HepG2 (cell line): ENCODE data around the gene ITSN2. TPM values are rescaled to one million over a fixed set of nuclear protein-coding genes. Genes with fewer than 3 reads are reported as not detected.

Experiments
- CEBPG ChIP-seq: IDR thresholded peaks from 2 replicates; pipeline ENCODE4 v1.6.1; 2016
- CHD2 ChIP-seq: IDR thresholded peaks from 2 replicates; pipeline ENCODE4 v1.6.1; 2011; ENCODE audit warnings: low read depth, low read length, improper control_type of control experiment
- FOXK1 ChIP-seq: sonication (generic); formaldehyde crosslinking; IDR thresholded peaks from 2 replicates; pipeline ENCODE4 v1.4.0; 2020; ENCODE audit warnings: low read depth, missing genetic modification reagents, borderline replicate concordance
- HMG20B ChIP-seq: conservative IDR thresholded peaks from 2 replicates; pipeline ENCODE4 v1.6.1; 2016; ENCODE audit warnings: missing genetic modification reagents, missing compliant biosample characterization
- IRF9 ChIP-seq: sonication (generic); formaldehyde crosslinking; IDR thresholded peaks from 2 replicates; pipeline ENCODE4 v1.8.0; 2022; ENCODE audit warnings: missing genetic modification reagents, mild to moderate bottlenecking, borderline replicate concordance
- KDM1A ChIP-seq: IDR thresholded peaks from 2 replicates; pipeline ENCODE4 v1.6.1; 2016; ENCODE audit warnings: missing compliant biosample characterization
- KDM6A ChIP-seq: IDR thresholded peaks from 2 replicates; pipeline ENCODE4 v1.6.1; 2016; ENCODE audit warnings: low read depth
- KLF12 ChIP-seq: sonication (generic); formaldehyde crosslinking; IDR thresholded peaks from 2 replicates; pipeline ENCODE4 v1.4.0; 2020; ENCODE audit warnings: missing genetic modification reagents, borderline replicate concordance
- MYNN ChIP-seq: sonication (generic); formaldehyde crosslinking; IDR thresholded peaks from 2 replicates; pipeline ENCODE4 v1.4.0; 2020; ENCODE audit warnings: mild to moderate bottlenecking, low read depth, missing genetic modification reagents
- NCOA2 ChIP-seq: sonication (generic); formaldehyde crosslinking; IDR thresholded peaks from 2 replicates; pipeline ENCODE4 v1.8.0; 2022; ENCODE audit warnings: inconsistent platforms
- NFE2L1 ChIP-seq: sonication (generic); formaldehyde crosslinking; IDR thresholded peaks from 2 replicates; pipeline ENCODE4 v1.4.0; 2020; ENCODE audit warnings: missing genetic modification reagents, mild to moderate bottlenecking, borderline replicate concordance
- POLR2A ChIP-seq, 2 experiments: IDR thresholded peaks; 2 replicates each; pipeline ENCODE4 v1.6.1; 2011; ENCODE audit warnings: low read depth in 2 of 2, low read length in 2 of 2, mild to moderate bottlenecking in 1 of 2, moderate library complexity in 1 of 2; ENCODE audit not compliant: insufficient read depth in 1 of 2
- SCMH1 ChIP-seq: sonication (generic); formaldehyde crosslinking; IDR thresholded peaks from 2 replicates; pipeline ENCODE4 v1.9.0; 2021; ENCODE audit warnings: missing genetic modification reagents, mild to moderate bottlenecking, borderline replicate concordance
- SKI ChIP-seq: fragments of 450-650 bp; IDR thresholded peaks from one replicate; pipeline ENCODE4 v1.6.1; 2018; ENCODE audit warnings: mild to moderate bottlenecking; ENCODE audit not compliant: partially characterized antibody
- SNAI1 ChIP-seq: sonication (generic); formaldehyde crosslinking; IDR thresholded peaks from 2 replicates; pipeline ENCODE4 v1.5.0; 2020; ENCODE audit warnings: mild to moderate bottlenecking, missing genetic modification reagents, borderline replicate concordance
- ZBTB42 ChIP-seq: sonication (generic); formaldehyde crosslinking; IDR thresholded peaks from 2 replicates; pipeline ENCODE4 v1.5.0; 2020; ENCODE audit warnings: mild to moderate bottlenecking, missing genetic modification reagents
- ZNF205 ChIP-seq: IDR thresholded peaks from 2 replicates; pipeline ENCODE4 v1.6.1; 2018; ENCODE audit warnings: missing biosample characterization, missing genetic modification reagents
- ZNF275 ChIP-seq: sonication (generic); formaldehyde crosslinking; IDR thresholded peaks from 2 replicates; pipeline ENCODE4 v1.8.0; 2022; ENCODE audit warnings: missing genetic modification reagents, mild to moderate bottlenecking, inconsistent platforms, borderline replicate concordance
- ZNF3 ChIP-seq: IDR thresholded peaks from 2 replicates; pipeline ENCODE4 v1.7.0; 2017; ENCODE audit warnings: inconsistent platforms
- ZNF501 ChIP-seq: sonication (generic); formaldehyde crosslinking; IDR thresholded peaks from 2 replicates; pipeline ENCODE4 v1.5.1; 2020; ENCODE audit warnings: mild to moderate bottlenecking, moderate library complexity, missing genetic modification reagents
- ZNF572 ChIP-seq: sonication (generic); formaldehyde crosslinking; IDR thresholded peaks from 2 replicates; pipeline ENCODE4 v1.5.1; 2020; ENCODE audit warnings: mild to moderate bottlenecking, missing genetic modification reagents
- ZNF780A ChIP-seq: sonication (generic); formaldehyde crosslinking; IDR thresholded peaks from 2 replicates; pipeline ENCODE4 v1.8.0; 2022; ENCODE audit warnings: mild to moderate bottlenecking, missing genetic modification reagents, moderate library complexity
- polyA plus RNA-seq, 8 experiments: library from polyadenylated mRNA; depleted of rRNA in 3 of 8; stranded (reverse) in 7 of 8; unstranded in 1 of 8; fragments of >200 nt; fragmentation: Illumina TruSeq in 4 of 8; extraction: Trizol in 4 of 8; gene quantifications; 2 replicates each; pipeline versions ENCODE4 v1.2.1 to v1.2.3, GENCODE V29; 2011 to 2016; ENCODE audit warnings: low read depth in 4 of 8, missing spikeins in 1 of 8, mixed read lengths in 1 of 8; ENCODE audit not compliant: insufficient read depth in 1 of 8
- total RNA-seq, 5 experiments: library from RNA; depleted of rRNA; stranded (reverse); fragments of >200 nt; fragmentation: Illumina TruSeq; extraction: Trizol; gene quantifications; 2 replicates each; pipeline ENCODE4 v1.2.3, GENCODE V29; 2016; ENCODE audit warnings: low read depth in 1 of 5
- TF ChIP-seq, protein P1 (sequence below): sonication (generic); formaldehyde crosslinking; IDR thresholded peaks from 2 replicates; pipeline ENCODE4 v1.4.0; 2020; ENCODE audit warnings: missing genetic modification reagents
- TF ChIP-seq, protein P2 (sequence below): sonication (generic); formaldehyde crosslinking; IDR thresholded peaks from 2 replicates; pipeline ENCODE4 v1.5.1; 2020; ENCODE audit warnings: missing genetic modification reagents, mild to moderate bottlenecking, borderline replicate concordance
- TF ChIP-seq, protein P3 (sequence below): sonication (generic); formaldehyde crosslinking; IDR thresholded peaks from 2 replicates; pipeline ENCODE4 v1.4.0; 2020; ENCODE audit warnings: missing genetic modification reagents, mild to moderate bottlenecking, borderline replicate concordance

Gene ITSN2
- total and polyA plus RNA-seq, 2 of the 13 experiments (the other 11 are each of a cell fraction or from before 2014, with no cell fraction given), result 26.0 to 26.6 TPM

DNA sequence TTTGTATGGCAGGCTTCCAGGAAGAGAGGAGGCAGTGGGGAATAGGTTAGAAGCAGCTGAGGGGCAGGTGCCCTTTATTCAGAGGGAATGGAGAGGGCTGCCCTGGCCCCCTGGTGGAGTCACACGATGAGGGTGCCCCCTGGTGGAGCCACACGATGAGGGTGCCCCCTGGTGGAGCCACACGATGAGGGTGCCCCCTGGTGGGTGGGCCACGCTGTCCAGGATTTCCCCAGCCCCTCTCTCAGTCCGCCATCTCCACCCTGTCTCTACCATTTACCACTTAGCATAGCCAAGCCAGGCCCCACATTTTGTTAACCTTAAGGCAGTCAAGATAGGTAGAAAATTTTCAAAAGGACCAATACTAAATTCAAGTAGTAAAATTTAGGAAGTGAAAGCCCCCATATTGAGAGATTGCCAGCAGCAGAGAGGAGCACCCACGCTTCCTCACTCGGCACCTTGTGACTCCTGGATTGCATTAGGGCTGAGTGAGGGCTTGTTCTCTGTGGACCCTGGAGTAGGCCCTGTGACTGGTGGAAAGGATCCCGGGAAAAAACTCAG lies 195.8 kb downstream of the ITSN2 start (continued):
- TF ChIP-seq SNAI1 (CRISPR knock-in tag), result no peak
- no peak for TF ChIP-seq ZNF3 (CRISPR knock-in tag)
- TF ChIP-seq CEBPG (CRISPR knock-in tag), result 0 out of 2 replicates have a peak, but pooled peaks have one; percentile 19
- no peak for TF ChIP-seq KLF12 (CRISPR knock-in tag)
- no peak for TF ChIP-seq FOXK1
- no peak for TF ChIP-seq ZNF780A (CRISPR knock-in tag)
- no peak for TF ChIP-seq ZNF572
- TF ChIP-seq MYNN (CRISPR knock-in tag), result no peak
- TF ChIP-seq ZNF205, result 0 out of 2 replicates have a peak, but pooled peaks have one; percentile 19
- no peak for TF ChIP-seq CHD2
- TF ChIP-seq, protein P1, sequence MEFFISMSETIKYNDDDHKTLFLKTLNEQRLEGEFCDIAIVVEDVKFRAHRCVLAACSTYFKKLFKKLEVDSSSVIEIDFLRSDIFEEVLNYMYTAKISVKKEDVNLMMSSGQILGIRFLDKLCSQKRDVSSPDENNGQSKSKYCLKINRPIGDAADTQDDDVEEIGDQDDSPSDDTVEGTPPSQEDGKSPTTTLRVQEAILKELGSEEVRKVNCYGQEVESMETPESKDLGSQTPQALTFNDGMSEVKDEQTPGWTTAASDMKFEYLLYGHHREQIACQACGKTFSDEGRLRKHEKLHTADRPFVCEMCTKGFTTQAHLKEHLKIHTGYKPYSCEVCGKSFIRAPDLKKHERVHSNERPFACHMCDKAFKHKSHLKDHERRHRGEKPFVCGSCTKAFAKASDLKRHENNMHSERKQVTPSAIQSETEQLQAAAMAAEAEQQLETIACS, result 0 out of 2 replicates have a peak, but pooled peaks have one; percentile 34
- TF ChIP-seq NCOA2 (CRISPR knock-in tag), result no peak
- TF ChIP-seq ZNF275 (CRISPR knock-in tag), result no peak
- TF ChIP-seq ZNF501 (CRISPR knock-in tag), result peak; percentile 19; the same call in 1 of the 2 replicates
- TF ChIP-seq, protein P2, sequence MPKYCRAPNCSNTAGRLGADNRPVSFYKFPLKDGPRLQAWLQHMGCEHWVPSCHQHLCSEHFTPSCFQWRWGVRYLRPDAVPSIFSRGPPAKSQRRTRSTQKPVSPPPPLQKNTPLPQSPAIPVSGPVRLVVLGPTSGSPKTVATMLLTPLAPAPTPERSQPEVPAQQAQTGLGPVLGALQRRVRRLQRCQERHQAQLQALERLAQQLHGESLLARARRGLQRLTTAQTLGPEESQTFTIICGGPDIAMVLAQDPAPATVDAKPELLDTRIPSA (CRISPR knock-in tag), result no peak
- no peak for TF ChIP-seq KDM6A (CRISPR knock-in tag)
- TF ChIP-seq IRF9 (CRISPR knock-in tag), result no peak
- TF ChIP-seq NFE2L1, result no peak
- TF ChIP-seq SCMH1 (CRISPR knock-in tag), result no peak
- no peak for TF ChIP-seq POLR2A (IDR thresholded peaks at IDR 0.05; ENCODE audit: insufficient read depth in 1 of 2, low read depth in 2 of 2, low read length in 2 of 2)
- TF ChIP-seq HMG20B (CRISPR knock-in tag), result no peak
- no peak for TF ChIP-seq KDM1A (CRISPR knock-in tag)
- TF ChIP-seq SKI, result no peak
- TF ChIP-seq, protein P3, sequence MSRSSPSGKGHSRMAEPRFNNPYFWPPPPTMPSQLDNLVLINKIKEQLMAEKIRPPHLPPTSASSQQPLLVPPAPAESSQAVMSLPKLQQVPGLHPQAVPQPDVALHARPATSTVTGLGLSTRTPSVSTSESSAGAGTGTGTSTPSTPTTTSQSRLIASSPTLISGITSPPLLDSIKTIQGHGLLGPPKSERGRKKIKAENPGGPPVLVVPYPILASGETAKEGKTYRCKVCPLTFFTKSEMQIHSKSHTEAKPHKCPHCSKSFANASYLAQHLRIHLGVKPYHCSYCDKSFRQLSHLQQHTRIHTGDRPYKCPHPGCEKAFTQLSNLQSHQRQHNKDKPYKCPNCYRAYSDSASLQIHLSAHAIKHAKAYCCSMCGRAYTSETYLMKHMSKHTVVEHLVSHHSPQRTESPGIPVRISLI (CRISPR knock-in tag), result no peak
- no peak for TF ChIP-seq ZBTB42 (CRISPR knock-in tag)
